Measurements from ENCODE around the gene CWC25. TPM values are rescaled to one million over a fixed set of nuclear protein-coding genes. Genes with fewer than 3 reads are reported as not detected.

The CWC25 gene
- total and polyA plus RNA-seq, 2 of the 13 experiments (the other 11 are each of a cell fraction or from before 2014, with no cell fraction given): 15.6 to 22.7 TPM

DNA sequence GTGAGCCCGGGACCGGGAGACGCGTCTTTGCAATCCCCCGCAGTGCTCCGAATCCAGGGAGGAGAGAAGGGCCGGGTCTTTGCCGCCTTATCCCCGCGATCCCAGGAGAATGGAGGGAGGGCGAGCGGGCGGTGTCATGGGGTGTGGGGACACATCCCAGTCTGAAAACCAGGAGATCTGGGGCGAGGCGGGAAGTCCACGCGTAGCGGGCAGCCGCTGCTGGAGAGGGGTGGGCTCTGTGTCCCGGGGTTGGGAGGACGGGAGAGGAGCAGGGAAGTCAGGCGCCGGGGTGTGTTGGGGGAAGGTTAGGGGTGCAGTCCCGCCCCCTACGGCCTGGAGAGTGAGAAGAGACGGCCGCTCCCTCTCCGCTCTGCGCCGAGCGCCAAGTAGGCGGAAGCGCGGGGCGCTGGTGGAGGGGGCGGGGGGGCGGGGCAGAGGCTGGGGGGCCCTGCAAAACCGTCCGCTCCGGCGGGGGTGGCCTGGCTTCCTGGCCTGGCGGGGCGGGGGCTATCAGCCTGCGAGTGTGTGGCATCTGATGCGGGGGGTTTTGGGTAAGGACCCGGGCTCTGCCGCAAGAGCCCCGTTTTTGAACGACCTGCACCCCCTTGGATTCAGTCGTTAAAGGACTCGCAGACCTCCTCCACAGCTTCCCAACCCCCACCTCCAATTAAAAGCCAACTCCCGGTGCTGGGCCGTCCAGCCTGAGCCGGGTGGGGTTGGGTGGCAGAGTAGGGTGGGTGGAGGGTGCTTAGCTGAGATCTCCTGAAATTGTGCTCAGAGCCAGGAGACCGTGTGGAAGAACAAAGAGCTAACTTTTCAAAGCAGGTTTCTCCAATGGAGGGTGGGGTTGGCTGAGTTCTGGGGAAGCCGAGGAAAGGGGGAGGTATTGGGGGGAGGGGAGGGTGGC, 45.4 kb upstream of the CWC25 start (continued):
- TF ChIP-seq, protein P1, sequence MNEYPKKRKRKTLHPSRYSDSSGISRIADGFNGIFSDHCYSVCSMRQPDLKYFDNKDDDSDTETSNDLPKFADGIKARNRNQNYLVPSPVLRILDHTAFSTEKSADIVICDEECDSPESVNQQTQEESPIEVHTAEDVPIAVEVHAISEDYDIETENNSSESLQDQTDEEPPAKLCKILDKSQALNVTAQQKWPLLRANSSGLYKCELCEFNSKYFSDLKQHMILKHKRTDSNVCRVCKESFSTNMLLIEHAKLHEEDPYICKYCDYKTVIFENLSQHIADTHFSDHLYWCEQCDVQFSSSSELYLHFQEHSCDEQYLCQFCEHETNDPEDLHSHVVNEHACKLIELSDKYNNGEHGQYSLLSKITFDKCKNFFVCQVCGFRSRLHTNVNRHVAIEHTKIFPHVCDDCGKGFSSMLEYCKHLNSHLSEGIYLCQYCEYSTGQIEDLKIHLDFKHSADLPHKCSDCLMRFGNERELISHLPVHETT (CRISPR knock-in tag; conservative IDR thresholded peaks at IDR 0.05): no peak
- no peak for TF ChIP-seq FOXC1 (CRISPR knock-in tag; IDR thresholded peaks at IDR 0.05; ENCODE audit: borderline replicate concordance)
- TF ChIP-seq PCBP1 (IDR thresholded peaks at IDR 0.05; ENCODE audit: borderline replicate concordance, low read depth, low read length): peak; percentile 97
- TF ChIP-seq HNRNPL (IDR thresholded peaks at IDR 0.05; ENCODE audit: low read depth, low read length): peak; percentile 74; the same call in 1 of the 2 replicates
- peak; percentile 62 for TF ChIP-seq ZNF891 (CRISPR knock-in tag; IDR thresholded peaks at IDR 0.05)
- TF ChIP-seq ZNF552 (CRISPR knock-in tag; IDR thresholded peaks at IDR 0.05; ENCODE audit: borderline replicate concordance): no peak; the same call in 1 of the 2 replicates
- TF ChIP-seq, protein P2, sequence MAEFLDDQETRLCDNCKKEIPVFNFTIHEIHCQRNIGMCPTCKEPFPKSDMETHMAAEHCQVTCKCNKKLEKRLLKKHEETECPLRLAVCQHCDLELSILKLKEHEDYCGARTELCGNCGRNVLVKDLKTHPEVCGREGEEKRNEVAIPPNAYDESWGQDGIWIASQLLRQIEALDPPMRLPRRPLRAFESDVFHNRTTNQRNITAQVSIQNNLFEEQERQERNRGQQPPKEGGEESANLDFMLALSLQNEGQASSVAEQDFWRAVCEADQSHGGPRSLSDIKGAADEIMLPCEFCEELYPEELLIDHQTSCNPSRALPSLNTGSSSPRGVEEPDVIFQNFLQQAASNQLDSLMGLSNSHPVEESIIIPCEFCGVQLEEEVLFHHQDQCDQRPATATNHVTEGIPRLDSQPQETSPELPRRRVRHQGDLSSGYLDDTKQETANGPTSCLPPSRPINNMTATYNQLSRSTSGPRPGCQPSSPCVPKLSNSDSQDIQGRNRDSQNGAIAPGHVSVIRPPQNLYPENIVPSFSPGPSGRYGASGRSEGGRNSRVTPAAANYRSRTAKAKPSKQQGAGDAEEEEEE (CRISPR knock-in tag; IDR thresholded peaks at IDR 0.05; ENCODE audit: borderline replicate concordance): no peak
- no peak for TF ChIP-seq ZFAT (CRISPR knock-in tag; conservative IDR thresholded peaks at IDR 0.05)
- TF ChIP-seq ZNF235 (CRISPR knock-in tag; IDR thresholded peaks at IDR 0.05; ENCODE audit: borderline replicate concordance): no peak
- 0 out of 2 replicates have a peak, but pooled peaks have one; percentile 3 for TF ChIP-seq SRY (CRISPR knock-in tag; IDR thresholded peaks at IDR 0.05)
- no peak for TF ChIP-seq ZMAT3 (CRISPR knock-in tag; conservative IDR thresholded peaks at IDR 0.05)
- TF ChIP-seq ATRX (CRISPR knock-in tag; IDR thresholded peaks at IDR 0.05; ENCODE audit: borderline replicate concordance): no peak
- TF ChIP-seq KAT2B (IDR thresholded peaks at IDR 0.05; ENCODE audit: borderline replicate concordance, low read depth, low read length): no peak
- no peak for TF ChIP-seq HCFC1 (IDR thresholded peaks at IDR 0.05; ENCODE audit: low read depth, low read length)
- TF ChIP-seq ZNF547 (CRISPR knock-in tag; IDR thresholded peaks at IDR 0.05): peak; percentile 37; the same call in 1 of the 2 replicates
- TF ChIP-seq ZNF674 (CRISPR knock-in tag; IDR thresholded peaks at IDR 0.05; ENCODE audit: low read depth): no peak
- TF ChIP-seq, protein P3, sequence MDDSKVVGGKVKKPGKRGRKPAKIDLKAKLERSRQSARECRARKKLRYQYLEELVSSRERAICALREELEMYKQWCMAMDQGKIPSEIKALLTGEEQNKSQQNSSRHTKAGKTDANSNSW (CRISPR knock-in tag; IDR thresholded peaks at IDR 0.05; ENCODE audit: borderline replicate concordance): no peak
- TF ChIP-seq ZNF451 (CRISPR knock-in tag; IDR thresholded peaks at IDR 0.05): no peak
- no peak for TF ChIP-seq CBFB (CRISPR knock-in tag; IDR thresholded peaks at IDR 0.05)
- 0 out of 2 replicates have a peak, but pooled peaks have one; percentile 67 for TF ChIP-seq NAIF1 (CRISPR knock-in tag; IDR thresholded peaks at IDR 0.05; ENCODE audit: borderline replicate concordance)
- TF ChIP-seq, protein P4, sequence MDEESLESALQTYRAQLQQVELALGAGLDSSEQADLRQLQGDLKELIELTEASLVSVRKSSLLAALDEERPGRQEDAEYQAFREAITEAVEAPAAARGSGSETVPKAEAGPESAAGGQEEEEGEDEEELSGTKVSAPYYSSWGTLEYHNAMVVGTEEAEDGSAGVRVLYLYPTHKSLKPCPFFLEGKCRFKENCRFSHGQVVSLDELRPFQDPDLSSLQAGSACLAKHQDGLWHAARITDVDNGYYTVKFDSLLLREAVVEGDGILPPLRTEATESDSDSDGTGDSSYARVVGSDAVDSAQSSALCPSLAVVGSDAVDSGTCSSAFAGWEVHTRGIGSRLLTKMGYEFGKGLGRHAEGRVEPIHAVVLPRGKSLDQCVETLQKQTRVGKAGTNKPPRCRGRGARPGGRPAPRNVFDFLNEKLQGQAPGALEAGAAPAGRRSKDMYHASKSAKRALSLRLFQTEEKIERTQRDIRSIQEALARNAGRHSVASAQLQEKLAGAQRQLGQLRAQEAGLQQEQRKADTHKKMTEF (CRISPR knock-in tag; IDR thresholded peaks at IDR 0.05): no peak
- peak; percentile 53 for TF ChIP-seq XRCC5 (optimal IDR thresholded peaks at IDR 0.05; ENCODE audit: low read length)
- TF ChIP-seq PHF5A (CRISPR knock-in tag; IDR thresholded peaks at IDR 0.05; ENCODE audit: low read depth, unreplicated experiment): no peak
- TF ChIP-seq, protein P5, sequence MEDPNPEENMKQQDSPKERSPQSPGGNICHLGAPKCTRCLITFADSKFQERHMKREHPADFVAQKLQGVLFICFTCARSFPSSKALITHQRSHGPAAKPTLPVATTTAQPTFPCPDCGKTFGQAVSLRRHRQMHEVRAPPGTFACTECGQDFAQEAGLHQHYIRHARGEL (CRISPR knock-in tag; IDR thresholded peaks at IDR 0.05): 0 out of 2 replicates have a peak, but pooled peaks have one; percentile 68
- no peak for TF ChIP-seq GPN1 (CRISPR knock-in tag; IDR thresholded peaks at IDR 0.05; ENCODE audit: borderline replicate concordance)

Data from HepG2 (cell line).